Skeletal muscle tissue (tissue), 4 donors: ENCODE results near the gene LZTS2. TPM values are rescaled to one million over a fixed set of nuclear protein-coding genes. Genes with fewer than 3 reads are reported as not detected.

ENCODE experiments used
- H3K27ac ChIP-seq: one replicate; pipeline ENCODE4 v1.7.0; 2013; ENCODE audit warnings: mild to moderate bottlenecking, low read depth, low read length, inconsistent platforms
- H3K27me3 ChIP-seq, 3 donors: one replicate each; pipeline ENCODE4 v1.7.0; 2013; ENCODE audit warnings: low read length in 3 of 3; ENCODE audit not compliant: control insufficient read depth in 3 of 3, insufficient read depth in 3 of 3
- H3K36me3 ChIP-seq, 3 donors: one replicate each; pipeline ENCODE4 v1.7.0; 2013; ENCODE audit warnings: low read length in 3 of 3; ENCODE audit not compliant: control insufficient read depth in 3 of 3, insufficient read depth in 3 of 3
- H3K4me1 ChIP-seq, 3 donors: one replicate each; pipeline ENCODE4 v1.7.0; 2013; ENCODE audit warnings: low read length in 3 of 3, mild to moderate bottlenecking in 3 of 3; ENCODE audit not compliant: control insufficient read depth in 3 of 3, insufficient read depth in 3 of 3
- H3K4me3 ChIP-seq, 3 donors: one replicate each; pipeline ENCODE4 v1.7.0; 2013; ENCODE audit warnings: low read length in 3 of 3
- H3K9ac ChIP-seq, 3 donors: one replicate each; pipeline ENCODE4 v1.7.0; 2013; ENCODE audit warnings: low read length in 3 of 3, mild to moderate bottlenecking in 3 of 3, moderate library complexity in 2 of 3, low read depth in 1 of 3
- H3K9me3 ChIP-seq, 3 donors: one replicate each; pipeline ENCODE4 v1.7.0; 2013; ENCODE audit warnings: low read length in 3 of 3; ENCODE audit not compliant: control insufficient read depth in 3 of 3
- total RNA-seq: library from RNA; depleted of rRNA; stranded (reverse); fragments of >200 nt; gene quantifications from one replicate; pipeline ENCODE4 v1.2.3, GENCODE V29; 2014
- donor health status: Osteomylitis.

Gene LZTS2
- total RNA-seq, 1 donor from 2014 or later: 37.6 TPM

DNA sequence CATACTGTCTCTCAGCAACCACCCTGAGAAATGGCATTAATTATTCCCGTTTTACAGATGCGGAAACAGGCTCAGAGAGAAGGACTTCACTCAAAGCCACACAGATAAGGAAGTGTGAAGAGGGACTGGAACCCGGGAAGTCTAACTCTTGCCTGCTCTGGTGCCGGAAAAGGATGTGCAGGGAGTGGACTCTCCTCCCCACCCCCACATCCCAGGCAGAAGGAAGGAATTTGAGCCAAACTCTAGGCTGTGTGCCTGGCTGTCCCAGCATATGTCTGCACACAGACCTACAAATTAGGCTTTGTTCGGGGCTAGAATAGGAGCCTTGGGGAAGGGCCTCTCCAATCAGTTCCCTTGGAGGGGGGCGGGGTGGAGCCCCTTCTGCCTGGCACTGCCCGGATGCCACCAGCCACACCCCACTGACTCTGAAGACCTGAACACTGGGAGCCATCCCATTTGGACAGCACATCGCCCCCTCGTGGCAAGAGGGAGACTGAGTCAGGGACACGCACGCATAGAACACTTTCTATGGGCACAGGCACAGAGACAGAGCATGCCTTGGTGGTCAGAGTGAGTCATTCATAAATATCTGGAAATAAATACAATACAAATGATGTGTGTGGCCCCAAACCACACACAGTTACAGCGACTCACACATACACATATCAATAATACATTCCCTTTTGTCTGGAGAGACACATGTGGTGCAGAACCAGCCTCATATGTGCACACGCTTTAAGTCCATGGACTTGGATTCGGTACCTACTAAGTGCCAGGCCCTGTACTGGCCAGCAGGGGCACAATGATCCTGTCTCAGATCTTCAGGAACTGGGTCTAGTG is 13.1 kb downstream of the LZTS2 start:
- peaks cover 20 to 26% (median 26%) of the 10 kb centered on the region in 3 donors for H3K4me1 ChIP-seq
- H3K36me3 ChIP-seq: no peaks in the 10 kb centered on the region
- H3K9ac ChIP-seq: peak overlapping the region in 2 of 3 donors; percentile 32 to 41
- peak overlapping the region; percentile 19 for H3K27ac ChIP-seq
- peaks cover 7 to 12% (median 10%) of the 10 kb centered on the region in 3 donors for H3K27me3 ChIP-seq
- peak overlapping the region in 1 of 3 donors; percentile 4 for H3K4me3 ChIP-seq
- no peaks in the 10 kb centered on the region for H3K9me3 ChIP-seq

DNA sequence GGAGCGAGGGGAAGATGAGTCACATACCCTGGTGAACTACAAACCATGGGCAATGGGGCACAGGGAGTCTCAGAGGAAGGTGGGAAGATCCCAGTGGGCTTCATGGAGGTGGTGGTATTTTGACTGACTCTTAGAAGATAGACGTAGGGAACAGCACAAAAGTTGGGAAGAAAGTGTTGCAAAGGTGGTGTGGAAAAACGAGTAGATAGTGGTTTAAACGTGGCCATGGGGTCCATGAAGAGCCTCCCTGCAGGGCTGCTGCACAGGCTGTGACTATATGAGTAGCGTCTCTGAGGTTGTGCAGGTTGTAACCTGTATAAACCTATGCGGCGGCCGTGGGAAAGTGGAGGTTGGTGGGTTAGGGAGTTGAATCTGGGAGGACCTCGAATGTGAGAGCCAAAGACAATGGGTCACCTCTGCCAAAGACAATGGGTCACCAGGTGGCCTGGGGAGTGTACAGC is 13.8 kb downstream of the LZTS2 start:
- peak overlapping the region; percentile 19 for H3K27ac ChIP-seq

DNA sequence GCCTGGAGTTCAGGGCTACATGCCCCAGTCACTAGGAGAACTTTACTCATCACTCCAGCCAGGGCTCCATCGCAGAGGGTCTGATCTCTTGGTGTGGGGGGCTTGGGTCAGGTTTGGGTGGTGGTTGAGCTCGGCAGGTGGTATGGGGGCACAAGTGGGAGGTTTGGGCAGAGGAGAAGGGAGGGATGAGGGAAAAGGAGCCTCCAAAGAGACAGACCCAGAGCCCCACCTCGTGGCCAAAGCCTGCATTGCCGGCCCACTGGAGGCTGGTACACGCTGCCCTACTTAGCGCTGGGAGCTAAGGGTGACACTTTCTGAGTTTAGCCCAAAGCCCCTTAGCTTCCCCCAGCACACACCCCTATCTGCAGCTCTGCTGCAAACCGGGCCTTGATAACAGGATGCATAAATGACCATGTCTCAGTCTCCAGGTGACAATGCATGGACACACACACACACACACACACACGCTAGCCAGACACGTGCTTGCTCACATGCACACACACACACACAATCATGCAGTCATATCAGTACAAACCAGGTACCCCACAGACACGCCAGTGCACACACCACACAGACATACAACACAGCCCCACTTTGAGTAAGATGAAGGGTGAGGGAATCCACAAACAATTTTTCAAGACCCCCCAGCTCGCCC is 14.7 kb downstream of the LZTS2 start:
- H3K4me1 ChIP-seq: peaks cover 19 to 31% (median 28%) of the 10 kb centered on the region in 3 donors
- peak overlapping the region in 1 of 3 donors; percentile 40 for H3K9ac ChIP-seq
- no peak overlapping the region for H3K27ac ChIP-seq
- no peaks in the 10 kb centered on the region for H3K9me3 ChIP-seq
- H3K27me3 ChIP-seq: peaks cover 12 to 14% (median 14%) of the 10 kb centered on the region in 3 donors
- H3K4me3 ChIP-seq: no peak overlapping the region
- no peaks in the 10 kb centered on the region for H3K36me3 ChIP-seq

More for the DNA sequence above, 13.8 kb downstream of the LZTS2 start:
- Histone ChIP-seq H3K36me3 (no peaks in the 10 kb centered on the region), H3K4me1 (peaks cover 19 to 23% (median 21%) of the 10 kb centered on the region in 3 donors), H3K9ac (peak overlapping the region in 2 of 3 donors; percentile 32 to 41), H3K27me3 (peaks cover 10 to 12% (median 12%) of the 10 kb centered on the region in 3 donors), H3K4me3 (no peak overlapping the region), H3K9me3 (no peaks in the 10 kb centered on the region)

DNA sequence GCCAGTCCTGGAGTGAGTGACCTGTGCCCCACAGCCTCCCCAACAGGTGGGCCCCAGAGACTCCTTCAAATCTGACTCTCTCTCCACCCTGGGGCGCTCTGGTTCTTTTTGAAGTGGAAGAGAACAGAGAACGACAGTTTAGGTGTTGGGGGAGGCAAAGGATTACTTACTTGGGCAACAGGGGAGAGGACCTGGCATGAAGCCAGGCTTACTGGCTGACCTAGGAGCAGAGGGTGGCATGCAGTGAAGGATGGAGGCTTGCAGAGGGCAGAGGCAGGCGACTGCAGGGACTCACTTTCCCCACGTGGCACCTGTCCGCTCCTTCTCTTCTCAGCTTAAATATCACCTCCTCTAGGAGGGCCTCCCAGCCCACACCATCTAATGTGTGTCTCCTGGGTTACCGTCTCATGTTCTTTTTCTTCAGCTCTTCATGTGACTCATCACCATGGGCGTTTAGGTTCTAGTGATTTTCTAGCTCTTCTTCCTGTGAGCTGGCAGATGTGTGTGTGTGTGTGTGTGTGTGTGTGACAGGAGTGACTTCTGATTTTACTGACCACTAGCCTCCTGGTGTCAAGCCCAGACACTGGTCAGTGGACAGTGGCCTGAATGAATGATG is 15.5 kb downstream of the LZTS2 start:
- H3K9me3 ChIP-seq: no peaks in the 10 kb centered on the region
- H3K27me3 ChIP-seq: peaks cover 12 to 14% (median 14%) of the 10 kb centered on the region in 3 donors
- no peaks in the 10 kb centered on the region for H3K36me3 ChIP-seq
- no peak overlapping the region for H3K4me3 ChIP-seq
- H3K4me1 ChIP-seq: peaks cover 19 to 31% (median 28%) of the 10 kb centered on the region in 3 donors
- no peak overlapping the region for H3K27ac ChIP-seq
- peak overlapping the region in 1 of 3 donors; percentile 40 for H3K9ac ChIP-seq

DNA sequence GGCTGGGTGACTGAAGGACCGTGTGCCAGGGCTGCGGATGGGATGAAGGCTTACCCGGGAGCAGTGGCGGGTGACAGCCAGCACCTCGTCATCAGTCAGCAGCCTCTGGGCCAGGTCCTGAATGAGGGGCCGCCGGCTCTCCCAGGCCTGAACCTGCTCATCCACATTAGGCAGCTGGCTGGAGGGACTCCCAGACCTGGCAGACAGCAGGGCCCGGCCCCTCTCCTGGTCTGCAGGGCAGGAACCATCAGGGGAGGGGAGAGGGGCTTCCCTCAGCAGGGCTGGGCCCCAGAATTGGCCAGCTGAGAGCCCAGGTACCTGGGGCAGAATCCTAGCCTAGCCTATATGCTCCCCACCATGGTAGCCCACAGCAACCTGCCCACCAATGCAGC is 16.0 kb downstream of the LZTS2 start:
- no peaks in the 10 kb centered on the region for H3K36me3 ChIP-seq

DNA sequence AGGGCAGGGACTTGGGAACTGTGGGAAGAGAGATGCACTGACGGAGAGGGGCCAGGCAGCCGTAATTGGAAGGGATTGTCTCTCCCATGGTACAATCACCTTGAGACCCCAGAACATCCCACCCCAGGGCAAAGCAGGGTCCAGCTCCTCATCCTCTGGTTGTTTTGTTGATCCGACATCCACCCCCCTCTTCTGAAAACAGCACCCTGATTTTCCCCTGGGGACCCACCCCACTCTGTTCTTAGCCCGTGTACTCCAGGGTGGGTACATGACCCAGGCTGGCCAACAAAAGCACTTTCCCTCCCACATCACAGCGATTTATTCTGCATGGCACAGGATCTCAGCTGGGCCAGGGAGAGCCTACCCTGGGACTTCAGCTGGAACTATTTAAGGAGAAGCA is 17.2 kb downstream of the LZTS2 start:
- no peak overlapping the region for H3K27ac ChIP-seq
- H3K27me3 ChIP-seq: peaks cover 12 to 14% (median 14%) of the 10 kb centered on the region in 3 donors
- no peak overlapping the region for H3K4me3 ChIP-seq

More for the DNA sequence above, 16.0 kb downstream of the LZTS2 start:
- no peak overlapping the region for H3K9ac ChIP-seq
- no peak overlapping the region for H3K4me3 ChIP-seq
- H3K27me3 ChIP-seq: peaks cover 12 to 14% (median 14%) of the 10 kb centered on the region in 3 donors
- H3K4me1 ChIP-seq: peaks cover 19 to 31% (median 28%) of the 10 kb centered on the region in 3 donors
- H3K27ac ChIP-seq: no peak overlapping the region
- H3K9me3 ChIP-seq: no peaks in the 10 kb centered on the region

DNA sequence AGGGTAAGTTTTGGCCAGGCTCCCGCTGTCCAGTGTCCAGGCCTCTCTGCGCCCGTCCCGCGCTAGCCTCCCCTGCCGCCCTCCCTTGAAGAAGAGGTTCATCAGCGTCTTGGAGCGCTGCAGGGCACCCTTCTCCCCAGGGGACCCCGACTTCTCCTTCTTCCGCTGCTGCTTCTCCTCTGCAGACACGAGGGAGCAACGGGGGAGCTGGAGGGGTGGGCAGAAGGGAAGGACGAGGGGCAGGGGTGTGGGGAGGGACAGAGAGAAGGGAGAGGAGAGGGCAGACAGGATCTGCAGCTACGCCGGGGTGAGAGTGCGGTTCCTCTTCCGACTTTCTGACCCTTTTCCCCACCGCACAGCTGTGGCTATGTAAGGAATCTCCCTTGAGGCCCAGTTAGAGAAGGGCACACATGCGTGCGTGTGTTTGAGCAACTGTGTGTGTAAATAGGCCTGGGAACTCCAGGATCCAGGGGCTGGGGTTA is 18.6 kb downstream of the LZTS2 start:
- peak overlapping the region; percentile 19 for H3K27ac ChIP-seq
- peaks cover 12 to 14% (median 14%) of the 10 kb centered on the region in 3 donors for H3K27me3 ChIP-seq
- no peak overlapping the region for H3K9ac ChIP-seq
- no peaks in the 10 kb centered on the region for H3K36me3 ChIP-seq
- no peak overlapping the region for H3K4me3 ChIP-seq
- no peaks in the 10 kb centered on the region for H3K9me3 ChIP-seq
- H3K4me1 ChIP-seq: peaks cover 6 to 22% (median 18%) of the 10 kb centered on the region in 3 donors

More for the DNA sequence above, 17.2 kb downstream of the LZTS2 start:
- Histone ChIP-seq H3K36me3 (no peaks in the 10 kb centered on the region), H3K9me3 (no peaks in the 10 kb centered on the region), H3K9ac (no peak overlapping the region), H3K4me1 (peaks cover 19 to 31% (median 28%) of the 10 kb centered on the region in 3 donors)

DNA sequence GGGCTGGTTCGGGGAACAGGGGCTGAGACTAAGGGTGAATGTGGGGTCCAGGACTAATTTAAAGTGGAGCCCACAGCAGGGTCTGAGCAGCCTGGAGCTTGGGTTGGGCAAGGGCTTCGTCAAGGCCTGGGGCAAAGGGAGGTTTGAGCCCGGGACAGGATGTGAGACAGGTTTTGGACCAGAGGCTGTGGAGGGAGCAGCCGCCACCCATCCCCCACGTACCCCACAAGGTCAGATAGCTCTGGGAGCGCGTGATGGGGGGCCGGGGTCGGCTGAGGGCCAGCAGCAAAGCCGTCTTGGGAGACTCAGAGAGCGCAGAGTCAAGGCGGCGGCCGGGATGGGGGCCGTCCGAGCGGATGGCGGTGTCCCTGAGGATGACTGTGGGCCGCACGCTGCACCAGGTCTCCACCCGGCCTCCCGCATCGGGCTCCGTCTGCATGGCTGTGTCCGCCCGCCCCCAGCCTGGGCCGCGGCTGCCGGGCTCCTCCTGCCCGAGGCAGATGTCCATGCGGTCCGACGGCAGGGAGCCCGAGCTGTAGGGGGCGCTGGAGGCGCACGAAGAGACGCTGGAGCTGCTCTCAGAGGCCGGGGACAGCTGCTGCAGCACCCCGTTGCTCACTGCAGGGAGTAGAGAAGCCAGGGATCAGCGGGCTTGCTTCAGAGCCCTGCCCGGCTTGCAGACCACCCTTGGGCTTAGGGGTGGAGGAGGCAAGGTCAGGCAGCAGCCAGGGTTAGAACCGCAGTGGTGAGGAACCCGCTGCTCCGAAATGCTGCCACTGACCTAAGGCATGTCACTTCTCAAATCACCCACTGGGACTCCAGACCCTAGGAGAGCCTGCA is 19.2 kb downstream of the LZTS2 start:
- Histone ChIP-seq H3K4me1 (peaks cover 6 to 18% (median 13%) of the 10 kb centered on the region in 3 donors), H3K36me3 (no peaks in the 10 kb centered on the region), H3K27ac (peak overlapping the region; percentile 19), H3K27me3 (peaks cover 12 to 14% (median 14%) of the 10 kb centered on the region in 3 donors), H3K9ac (peak overlapping the region in 1 of 3 donors; percentile 25), H3K9me3 (no peaks in the 10 kb centered on the region), H3K4me3 (no peak overlapping the region)

DNA sequence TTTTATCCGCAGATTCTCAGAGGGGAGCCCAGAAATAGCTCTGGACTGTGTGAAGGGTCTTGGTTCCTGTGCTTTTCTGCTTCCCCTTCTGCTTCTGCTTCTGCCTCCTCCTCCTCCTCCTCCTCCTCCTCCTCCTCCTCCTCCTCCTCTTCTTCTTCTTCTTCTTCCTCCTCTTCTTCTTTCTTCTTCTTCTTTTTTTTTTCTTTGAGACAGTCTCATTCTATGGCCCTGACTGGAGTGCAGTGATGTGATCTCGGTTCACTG is 19.8 kb downstream of the LZTS2 start:
- Histone ChIP-seq H3K9ac (no peak overlapping the region), H3K27me3 (peaks cover 12 to 14% (median 14%) of the 10 kb centered on the region in 3 donors), H3K9me3 (no peaks in the 10 kb centered on the region), H3K4me3 (no peak overlapping the region), H3K4me1 (peaks cover 2 to 12% (median 9%) of the 10 kb centered on the region in 3 donors), H3K36me3 (no peaks in the 10 kb centered on the region), H3K27ac (no peak overlapping the region)
